GM21447 (cell line): ENCODE measurements around the gene CMSS1.

Experiments
- ATAC-seq: cut with Tn5 transposase; IDR thresholded peaks from one replicate; pipeline ENCODE4 v1.9.1; 2021; ENCODE audit not compliant: unreplicated experiment

Gene CMSS1

DNA sequence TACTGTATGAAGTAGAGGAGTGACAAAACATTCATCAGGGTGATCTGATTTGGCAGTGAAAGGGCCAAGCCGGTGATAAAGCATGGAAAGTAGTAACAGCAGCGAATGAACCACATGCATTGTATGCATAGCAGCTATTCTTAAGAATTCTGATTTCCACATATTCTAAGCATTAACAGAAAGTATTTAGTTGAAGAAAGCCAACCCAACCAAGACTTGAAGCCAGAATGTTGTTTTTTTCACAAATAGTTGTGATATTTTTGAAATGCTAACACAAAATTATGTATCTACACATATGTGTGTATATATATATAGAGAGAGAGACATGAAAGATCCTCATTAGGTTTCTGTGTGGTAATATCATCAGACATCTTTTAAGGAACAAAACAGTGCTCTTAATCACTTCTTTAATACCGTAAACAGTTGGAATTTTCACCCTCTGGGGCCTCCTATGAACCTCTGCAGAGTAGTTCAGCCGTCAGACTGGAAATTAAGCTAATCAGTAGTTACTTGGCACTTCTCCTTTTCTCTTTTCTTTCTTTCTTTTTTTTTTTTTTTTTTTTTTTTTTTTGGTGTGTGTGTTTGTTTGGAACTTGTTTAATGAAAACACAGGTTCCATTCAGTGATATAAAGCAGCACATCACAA is 139.6 kb downstream of the CMSS1 start:
- no peak for ATAC-seq

DNA sequence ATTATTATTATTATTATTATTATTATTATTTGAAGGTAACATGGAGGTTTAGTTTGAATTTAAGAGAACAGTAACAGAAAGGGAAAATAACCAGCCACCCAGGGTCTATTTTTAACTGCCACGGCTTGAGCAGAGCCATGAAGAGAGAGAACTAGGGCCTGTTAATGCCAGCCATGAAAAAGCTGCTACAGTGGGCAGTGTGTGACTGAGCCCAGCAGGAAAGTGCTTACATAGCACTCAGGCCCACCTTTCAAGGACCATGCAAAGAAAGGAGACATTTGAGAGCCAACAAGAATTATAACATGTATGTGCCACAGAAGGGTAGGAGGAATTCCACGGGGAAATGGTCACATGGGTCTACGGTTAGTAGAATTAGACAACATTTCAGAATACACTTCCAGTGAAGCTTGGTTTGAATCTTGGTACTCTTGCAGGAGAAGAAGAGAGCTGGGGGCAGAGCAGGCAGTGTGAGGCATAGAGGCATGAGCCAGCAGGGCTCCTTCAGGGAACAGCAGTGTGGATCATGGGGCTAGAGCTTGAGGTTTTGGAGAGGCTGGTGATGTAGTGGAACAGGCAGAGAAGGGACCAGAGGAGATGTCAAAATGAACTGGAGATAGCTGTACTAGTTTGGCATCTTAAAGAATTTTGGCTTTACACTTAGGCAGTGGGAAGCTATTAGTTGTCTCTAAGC is 140.7 kb downstream of the CMSS1 start:
- ATAC-seq, result no peak

DNA sequence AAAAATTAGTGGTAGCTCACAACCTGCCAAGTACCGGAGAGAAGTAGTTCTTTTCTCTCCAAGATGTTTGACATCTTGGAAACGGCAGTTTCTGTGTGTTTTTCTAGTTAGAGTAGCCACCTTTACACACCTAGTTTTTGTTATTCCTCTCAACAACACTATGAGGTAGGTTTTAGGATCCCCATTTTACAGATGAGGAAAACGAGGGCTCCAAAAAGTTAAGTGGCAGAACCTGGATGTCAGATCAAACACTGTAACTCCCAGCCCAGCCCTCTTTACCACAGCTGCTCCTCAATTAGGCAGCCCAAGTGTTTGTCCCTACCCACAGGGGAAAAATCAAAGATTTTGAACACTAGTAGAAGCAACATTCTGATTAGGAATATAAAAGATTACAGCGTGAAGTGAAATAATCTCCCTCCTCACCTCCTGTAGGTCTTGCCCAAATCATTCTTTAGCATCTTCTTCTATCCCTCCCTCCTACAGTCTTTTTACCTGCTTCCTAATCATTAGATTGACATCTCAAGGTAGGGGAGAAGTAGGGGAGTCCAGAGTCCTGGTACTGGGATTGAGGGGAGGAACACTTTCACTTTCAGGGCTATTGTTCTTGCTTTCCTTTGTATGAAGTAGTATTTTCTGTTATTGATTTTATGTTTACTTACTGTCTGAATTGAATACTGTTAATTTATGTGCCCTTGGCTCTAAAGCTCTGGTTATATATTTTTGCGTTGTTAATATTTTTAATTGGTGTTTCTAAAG is 142.6 kb downstream of the CMSS1 start:
- no peak for ATAC-seq

DNA sequence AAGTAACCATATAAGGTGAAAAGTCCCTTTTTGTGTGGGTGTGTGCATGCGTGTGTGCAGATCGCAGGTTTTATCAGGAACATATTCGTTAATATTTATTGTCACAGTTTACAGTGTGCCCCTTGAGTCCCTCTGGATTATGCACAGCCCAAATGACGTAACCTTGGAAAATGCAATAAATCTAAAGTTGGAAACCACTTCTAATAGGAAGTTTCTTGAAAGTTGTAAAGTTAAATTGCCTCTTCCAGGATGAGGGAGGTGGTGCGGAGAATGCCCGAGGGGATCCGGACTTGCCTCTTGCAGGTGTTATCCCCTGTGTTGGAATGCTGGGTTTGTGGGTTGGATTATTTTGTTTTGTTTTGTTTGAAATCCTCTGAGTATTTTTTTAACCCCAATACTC is 143.3 kb downstream of the CMSS1 start:
- ATAC-seq, result no peak

DNA sequence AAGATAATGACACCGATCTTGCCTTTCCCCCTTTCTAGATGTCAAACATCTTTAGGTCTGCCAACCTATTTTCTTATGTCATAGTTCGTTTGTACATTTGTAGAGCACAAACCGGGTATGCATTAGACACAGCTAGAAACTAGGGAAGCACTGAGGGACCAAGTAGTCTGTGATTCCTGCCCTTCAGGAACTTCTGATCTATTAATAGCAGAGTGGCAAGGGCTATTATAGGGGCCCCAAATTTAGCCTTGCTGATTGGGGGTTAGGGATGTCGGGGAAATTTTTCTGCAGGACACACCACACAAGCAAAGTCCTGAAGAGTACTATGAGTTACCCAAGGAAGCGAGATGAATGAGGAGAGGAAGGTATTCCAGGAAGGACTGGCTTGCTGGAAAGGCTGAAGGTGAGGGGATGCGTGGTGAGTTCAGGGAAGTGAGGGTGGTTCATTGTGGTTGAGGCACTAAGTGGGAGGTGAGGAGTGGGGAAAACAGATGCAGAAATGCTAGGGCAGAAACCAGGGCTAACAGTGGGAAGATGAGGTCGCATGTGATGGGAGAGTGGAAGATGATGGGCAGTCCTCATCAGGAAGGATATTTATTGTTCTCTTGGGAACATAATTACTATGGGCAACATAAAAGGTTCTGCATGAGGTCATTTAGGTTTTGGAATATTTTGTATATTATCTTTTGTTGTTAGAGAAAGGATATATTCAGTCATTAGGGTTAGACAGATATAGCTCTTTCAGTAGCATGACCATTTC is 144.3 kb downstream of the CMSS1 start:
- no peak for ATAC-seq

DNA sequence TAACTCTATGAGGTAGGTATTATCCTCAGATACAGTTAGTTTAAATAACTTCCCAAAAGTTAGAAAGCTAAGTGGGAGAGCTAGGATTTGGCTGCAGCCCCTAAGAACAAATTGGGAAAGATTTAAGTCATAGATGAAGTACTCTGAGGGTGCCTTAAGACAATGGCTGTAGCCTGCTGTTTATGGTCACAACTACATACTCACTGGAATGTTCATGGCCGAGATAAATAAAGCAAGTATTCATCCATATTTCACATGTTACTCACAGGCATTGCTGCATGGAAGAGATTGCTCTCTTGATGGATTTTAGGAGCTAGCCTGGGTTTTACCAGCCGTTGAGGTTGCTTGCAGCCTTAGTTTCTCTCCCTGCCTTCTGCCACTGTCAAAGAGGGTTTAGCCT is 145.0 kb downstream of the CMSS1 start:
- no peak for ATAC-seq

DNA sequence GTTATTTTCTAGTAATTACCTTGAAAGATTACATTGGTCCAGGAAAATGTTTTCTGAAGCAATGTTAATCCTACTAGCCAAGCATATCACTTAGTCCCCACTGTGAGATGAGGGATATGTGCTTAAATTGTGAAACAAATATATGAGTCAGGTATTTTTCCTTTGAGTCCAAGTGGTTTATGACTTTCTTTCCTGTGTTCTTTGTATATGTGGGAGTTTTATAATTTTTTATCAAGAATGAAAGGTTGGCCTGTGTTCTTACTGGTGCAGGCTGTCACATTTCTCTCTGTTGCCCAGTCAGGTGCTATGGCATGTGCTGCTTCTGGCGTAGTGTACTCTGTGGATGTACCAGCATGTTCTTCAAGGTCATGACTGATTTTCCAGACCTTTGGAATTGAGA is 147.4 kb downstream of the CMSS1 start:
- ATAC-seq, result no peak

DNA sequence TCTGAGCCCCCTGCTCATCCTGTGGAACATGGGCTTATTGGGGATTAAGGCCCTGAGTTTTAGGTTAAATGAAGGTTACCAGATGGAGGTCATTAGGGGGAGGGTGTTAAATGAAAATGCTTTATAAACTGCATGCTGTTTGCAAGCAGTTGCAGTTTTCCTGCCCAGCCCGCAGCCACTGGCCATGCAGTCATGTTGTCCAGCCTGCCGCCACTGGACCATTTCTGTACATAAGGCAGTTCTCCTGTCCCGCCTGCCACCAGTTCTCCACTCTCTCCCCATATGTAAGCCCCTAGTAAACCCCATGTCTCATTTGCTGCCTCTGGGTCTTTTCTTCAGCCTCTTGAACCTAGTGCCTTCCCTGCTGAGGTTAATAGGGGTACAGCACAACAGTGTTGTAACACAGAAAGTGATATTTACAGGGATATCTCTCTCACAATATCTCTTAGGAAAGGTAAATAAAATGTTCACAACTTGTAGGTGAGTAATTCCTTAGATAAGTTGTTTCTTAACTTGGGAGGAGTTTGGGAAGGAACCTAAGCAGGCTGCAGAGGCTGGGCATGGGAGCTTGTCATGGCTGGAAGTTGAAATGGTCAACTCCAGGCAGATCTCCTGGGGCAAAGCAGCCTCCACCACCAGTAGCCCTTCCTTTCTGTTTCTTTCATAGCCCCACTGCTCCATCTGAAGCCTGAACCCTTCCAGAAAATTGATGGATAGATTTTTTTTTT is 148.2 kb downstream of the CMSS1 start:
- ATAC-seq, result no peak

DNA sequence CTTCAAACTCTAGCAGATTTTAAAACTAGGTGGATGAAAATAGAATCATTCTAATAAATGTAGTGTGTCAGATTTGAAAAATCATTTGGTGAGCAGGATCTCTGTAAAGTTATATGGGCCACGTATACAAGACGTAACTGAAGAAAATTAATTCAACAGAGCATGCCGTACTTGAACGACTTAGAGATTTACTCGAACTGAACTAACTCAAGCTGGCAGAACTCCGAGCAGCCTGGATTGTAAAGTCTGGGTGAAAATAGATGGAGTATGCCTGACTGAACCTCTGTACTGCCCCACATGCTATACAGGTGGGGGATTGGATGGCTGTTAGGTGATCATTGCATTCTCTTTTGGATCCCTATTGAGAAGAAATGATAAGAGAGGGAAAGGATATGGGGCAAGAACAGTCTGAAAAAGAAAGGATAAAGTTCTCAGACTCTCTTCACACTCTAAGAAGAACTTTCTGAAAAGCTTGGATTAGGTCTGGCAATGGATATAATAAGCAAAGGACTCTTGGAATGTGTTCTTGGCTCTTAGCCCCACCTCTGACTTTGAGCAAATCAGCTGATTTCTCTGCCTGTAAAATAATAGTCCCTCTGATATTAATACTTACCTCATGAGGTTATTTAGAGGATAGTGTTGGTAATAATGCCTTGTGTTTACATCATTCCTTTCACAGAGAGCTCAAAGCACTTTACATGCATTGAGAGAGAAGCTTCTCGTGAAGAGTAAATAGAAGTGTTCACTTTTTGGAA is 149.2 kb downstream of the CMSS1 start:
- no peak for ATAC-seq

DNA sequence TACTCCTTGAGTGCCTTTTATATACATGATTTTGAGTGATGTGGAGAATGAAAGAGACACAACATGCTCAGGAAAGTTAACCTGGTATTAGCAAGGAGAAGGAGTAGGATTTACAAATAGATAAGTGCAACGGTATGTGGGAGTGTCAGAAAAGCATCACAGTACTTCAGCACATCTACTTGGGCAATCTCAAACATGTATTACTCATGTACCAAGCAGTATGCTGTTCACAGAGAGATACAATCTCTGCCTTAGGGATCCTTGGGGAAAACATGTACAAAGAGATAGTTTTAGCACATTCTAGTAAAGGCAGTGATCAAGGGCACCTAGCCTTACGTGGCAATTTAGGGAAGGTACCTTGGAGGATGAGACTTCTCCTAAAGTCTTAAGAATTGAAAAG is 150.1 kb downstream of the CMSS1 start:
- ATAC-seq, result no peak

DNA sequence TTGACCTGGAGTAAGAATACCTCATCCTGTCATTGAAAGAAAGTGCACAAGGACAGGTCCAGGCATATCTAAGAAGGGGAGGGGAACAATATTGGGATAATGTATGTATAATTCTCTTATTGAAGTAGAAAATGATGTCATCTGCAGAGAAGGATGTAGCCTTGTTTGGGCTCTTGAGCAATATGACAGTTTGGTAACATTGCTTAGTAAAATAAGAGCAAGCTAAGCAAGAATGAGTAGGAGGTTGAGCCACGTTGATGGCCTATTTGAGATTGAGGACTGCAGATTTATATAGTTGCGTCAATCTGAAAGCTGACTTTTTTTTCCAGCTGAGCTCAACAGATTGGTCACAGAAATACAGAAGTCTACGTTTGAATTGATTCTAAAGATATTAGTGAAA is 151.5 kb downstream of the CMSS1 start:
- no peak for ATAC-seq

DNA sequence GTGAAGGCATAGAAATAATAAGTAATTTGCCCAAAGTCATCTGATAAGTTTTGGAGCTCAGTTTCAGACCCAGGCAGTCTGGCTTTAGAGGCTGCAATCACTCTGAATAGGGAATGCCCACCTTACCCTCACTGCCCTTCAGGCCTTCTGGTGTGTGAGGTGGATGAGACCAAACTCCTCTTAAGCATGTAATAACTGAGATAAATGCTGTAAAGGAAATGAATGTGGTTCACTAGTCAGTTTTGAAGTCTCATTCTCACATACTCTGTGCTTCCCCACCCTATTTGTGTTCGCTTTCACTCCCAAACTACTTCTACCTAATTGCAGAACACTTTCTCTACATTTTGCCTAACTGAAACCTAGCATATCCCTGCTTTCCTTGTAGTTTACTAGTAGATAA is 152.5 kb downstream of the CMSS1 start:
- peak; percentile 79 for ATAC-seq

DNA sequence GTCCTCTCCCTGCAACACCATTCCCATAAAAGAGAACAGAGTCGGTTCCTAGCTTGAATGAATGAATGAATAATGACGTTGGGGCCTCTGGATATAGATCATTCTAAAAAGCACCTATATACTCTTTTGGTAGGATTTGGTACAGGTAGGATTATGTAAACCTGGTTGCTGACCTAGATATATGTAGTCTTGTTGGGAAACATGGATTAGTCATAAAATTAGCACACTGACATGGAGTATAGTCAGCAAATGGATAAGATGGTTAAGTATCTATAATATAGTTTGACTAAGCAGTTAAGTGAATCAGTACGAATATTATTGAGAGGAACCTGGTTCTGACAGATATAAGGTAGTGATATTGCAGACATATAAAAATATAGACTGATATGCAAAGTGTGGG is 154.1 kb downstream of the CMSS1 start:
- no peak for ATAC-seq

DNA sequence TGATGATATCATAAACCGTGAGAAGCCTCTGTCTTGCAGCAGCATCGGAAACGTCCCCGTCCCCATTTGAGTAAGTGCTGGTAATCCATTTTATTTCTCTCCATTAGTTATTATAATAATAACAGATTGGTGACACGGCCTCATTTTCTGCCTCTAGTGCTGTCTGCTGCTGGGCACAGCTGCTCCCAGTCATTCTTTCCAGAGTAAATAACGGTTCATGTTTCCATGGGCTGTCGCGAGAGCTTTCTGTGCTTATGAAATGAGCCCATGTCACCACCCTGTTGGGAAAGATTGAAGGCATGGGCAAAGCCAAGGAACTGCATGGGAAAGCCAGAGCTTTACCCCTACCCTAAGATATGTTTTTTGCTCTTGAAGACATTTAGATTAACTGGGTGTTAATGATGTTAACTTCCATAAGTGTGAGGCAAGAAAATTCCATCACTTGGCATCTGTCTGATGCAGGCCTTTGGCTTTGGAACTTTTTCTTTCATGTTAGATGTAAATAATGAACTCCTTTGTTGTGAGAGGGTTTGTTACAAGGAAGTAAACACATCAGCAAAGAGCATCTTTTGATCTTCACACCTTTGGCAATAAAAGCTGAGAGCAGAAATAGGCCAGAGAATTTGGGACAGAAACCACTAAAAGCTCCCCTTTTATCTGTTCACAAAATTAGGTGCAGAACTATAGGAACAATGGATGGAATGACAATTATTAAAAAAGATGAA is 154.9 kb downstream of the CMSS1 start:
- no peak for ATAC-seq

DNA sequence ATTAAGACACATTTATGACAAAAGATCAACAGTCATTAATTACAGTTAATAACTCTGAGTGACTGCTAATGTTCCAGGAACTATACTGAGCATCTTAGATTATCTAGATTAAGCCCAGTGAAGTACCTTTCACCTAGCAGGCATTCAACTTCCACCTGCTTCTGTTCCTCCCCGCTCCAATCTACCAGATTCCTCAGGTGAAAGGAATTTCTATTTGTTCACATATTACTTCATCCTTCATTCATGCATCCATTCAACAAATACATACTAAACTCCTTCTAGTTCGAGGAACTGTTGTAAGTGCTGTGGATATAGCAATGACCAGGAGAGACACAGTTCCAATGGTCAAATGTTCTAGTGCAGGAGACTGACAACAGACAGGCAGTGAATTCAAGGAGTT is 157.3 kb downstream of the CMSS1 start:
- ATAC-seq, result no peak

DNA sequence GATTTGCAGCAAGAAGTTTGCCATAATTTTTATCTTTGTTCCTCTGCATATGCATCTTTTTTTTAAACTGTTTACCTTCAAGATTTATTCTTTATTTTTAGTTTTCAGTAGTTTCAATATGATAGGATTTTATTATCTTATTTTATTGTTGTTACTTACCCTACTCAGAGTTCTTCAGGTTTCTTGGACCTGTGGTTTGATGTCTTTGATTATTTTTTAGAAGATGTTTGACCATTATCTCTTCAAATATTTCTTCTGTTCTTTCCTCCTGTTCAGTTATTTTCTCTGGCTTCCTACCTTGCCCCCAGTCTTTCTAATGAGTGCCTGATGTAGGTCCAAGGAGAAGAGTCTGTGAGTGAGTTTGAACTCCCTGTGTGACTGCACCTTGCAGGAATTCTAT is 158.9 kb downstream of the CMSS1 start:
- no peak for ATAC-seq

DNA sequence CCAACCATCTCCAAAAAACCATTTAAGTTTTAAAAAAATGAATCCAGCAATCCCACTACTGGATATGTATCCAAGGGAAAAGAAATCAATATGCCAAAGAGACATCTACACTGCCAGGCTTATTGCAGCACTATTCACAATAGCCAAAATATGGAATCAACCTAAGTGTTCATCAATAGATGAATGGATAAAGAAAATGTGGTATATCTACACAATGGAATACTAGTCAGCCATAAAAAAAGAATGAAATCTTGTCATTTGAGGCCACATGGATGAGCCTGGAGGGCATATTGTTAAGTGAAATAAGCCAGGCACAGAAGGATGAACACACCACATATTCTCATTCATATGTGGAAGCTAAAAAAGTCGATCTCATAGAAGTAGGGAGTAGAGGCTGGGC is 160.6 kb downstream of the CMSS1 start:
- no peak for ATAC-seq

DNA sequence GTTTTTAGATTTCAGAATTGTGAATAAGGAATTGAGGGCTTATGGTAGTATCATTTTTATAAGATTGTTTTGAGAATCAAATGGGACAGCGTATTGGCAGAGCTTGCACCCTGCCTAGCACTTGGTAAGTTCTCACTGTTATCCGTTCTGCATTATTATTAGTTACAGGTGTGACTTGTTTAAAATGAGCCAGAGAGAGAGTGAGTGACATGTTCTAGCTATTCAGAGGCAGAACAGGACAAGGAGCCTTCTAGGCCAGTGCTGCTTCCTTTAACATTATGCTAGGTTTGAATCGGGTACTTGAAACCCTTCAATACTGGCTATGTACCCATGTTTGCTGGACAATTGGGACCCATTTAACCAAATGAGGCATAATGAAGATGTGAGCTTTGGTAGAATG is 162.9 kb downstream of the CMSS1 start:
- no peak for ATAC-seq

DNA sequence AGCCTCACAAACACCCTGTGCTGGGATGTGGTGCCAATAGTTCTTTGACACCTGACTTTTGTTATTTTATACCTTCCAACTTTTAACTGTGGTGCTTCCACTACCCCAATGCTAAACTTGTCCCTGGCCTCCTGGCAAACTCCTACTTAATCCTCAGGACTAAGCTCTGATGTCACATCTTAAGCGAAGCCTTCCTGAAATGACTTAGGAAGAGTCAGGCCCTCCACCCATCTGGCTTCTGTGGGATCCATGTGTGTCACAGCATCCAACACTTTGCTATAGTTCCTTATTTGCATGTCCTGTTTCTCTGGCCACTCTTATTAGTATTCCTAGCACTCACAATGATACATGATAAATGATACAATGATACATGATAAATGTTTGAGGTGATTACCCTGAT is 163.5 kb downstream of the CMSS1 start:
- no peak for ATAC-seq

DNA sequence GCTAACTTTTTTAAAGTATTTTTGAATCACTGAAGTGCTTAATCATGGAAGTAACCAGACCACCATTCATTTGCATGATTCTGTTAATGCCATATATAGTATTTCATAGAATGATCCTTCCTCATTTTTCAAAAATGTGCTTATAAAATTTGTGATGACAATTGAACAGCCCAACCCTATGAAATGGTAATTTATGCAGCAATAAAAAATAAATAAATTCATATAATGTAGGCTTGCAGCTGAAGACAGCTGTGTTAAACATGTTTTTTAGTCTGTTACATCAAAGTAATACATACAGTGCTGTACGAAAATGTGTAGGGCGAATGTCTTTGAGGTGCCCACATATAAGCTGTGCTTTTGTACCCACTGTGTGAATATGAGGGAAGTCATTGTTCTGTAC is 165.0 kb downstream of the CMSS1 start:
- no peak for ATAC-seq
